GM23338 (cell line): ENCODE measurements around the gene TACC3.

Experiments
- EZH2 ChIP-seq: fragments of 200-600 bp; sonication (generic); IDR thresholded peaks from one replicate; pipeline ENCODE4 v1.8.0; 2017; ENCODE audit warnings: antibody characterized with exemption, mild to moderate bottlenecking, low read depth; ENCODE audit not compliant: unreplicated experiment
- EZH2phosphoT487 ChIP-seq: fragments of 200-600 bp; sonication (generic); IDR thresholded peaks from one replicate; pipeline ENCODE4 v1.8.1; 2018; ENCODE audit warnings: antibody characterized with exemption; ENCODE audit not compliant: unreplicated experiment
- JUNB ChIP-seq: IDR thresholded peaks from one replicate; pipeline ENCODE4 v1.6.1; 2016; ENCODE audit warnings: antibody characterized with exemption; ENCODE audit not compliant: unreplicated experiment
- POLR2AphosphoS5 ChIP-seq: IDR thresholded peaks from 2 replicates; pipeline ENCODE4 v1.6.1; 2016; ENCODE audit warnings: antibody characterized with exemption, low read depth
- TF ChIP-seq, protein P1 (sequence below): IDR thresholded peaks from one replicate; pipeline ENCODE4 v1.6.1; 2018; ENCODE audit warnings: antibody characterized with exemption; ENCODE audit not compliant: unreplicated experiment
- TF ChIP-seq, protein P2 (sequence below), 2 experiments: fragments of 200-600 bp in 1 of 2; sonication (generic) in 1 of 2; conservative IDR thresholded peaks; 2 replicates each; pipeline versions ENCODE4 v1.5.1 to v1.6.1; 2016 to 2017; ENCODE audit warnings: antibody characterized with exemption in 2 of 2, low read depth in 2 of 2, mild to moderate bottlenecking in 2 of 2, moderate library complexity in 1 of 2
- TF ChIP-seq, protein P3 (sequence below): fragments of 250-450 bp; sonication (Bioruptor Pico); IDR thresholded peaks from 2 replicates; pipeline ENCODE4 v1.5.0; 2020; ENCODE audit warnings: mild to moderate bottlenecking, moderate library complexity

DNA sequence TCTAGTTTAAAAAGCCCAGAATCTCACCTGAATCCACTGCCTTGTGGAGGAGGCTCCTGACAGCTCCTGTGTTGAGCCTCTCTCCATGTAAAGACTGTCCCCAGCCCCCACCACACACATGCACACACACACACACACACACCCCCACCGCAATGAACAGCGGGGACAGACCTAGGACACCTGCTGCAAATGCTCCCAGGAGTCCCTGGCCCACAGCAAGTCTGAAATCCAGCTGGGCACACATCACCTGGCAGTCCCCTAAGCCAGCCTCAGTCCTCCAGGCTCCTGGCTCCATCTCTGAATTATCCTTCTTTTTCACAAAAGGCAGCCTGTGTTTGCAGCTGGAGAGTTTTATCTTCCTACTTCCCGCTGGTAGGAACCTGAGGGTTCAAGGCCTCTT is 30.6 kb upstream of the TACC3 start:
- TF ChIP-seq, protein P1, sequence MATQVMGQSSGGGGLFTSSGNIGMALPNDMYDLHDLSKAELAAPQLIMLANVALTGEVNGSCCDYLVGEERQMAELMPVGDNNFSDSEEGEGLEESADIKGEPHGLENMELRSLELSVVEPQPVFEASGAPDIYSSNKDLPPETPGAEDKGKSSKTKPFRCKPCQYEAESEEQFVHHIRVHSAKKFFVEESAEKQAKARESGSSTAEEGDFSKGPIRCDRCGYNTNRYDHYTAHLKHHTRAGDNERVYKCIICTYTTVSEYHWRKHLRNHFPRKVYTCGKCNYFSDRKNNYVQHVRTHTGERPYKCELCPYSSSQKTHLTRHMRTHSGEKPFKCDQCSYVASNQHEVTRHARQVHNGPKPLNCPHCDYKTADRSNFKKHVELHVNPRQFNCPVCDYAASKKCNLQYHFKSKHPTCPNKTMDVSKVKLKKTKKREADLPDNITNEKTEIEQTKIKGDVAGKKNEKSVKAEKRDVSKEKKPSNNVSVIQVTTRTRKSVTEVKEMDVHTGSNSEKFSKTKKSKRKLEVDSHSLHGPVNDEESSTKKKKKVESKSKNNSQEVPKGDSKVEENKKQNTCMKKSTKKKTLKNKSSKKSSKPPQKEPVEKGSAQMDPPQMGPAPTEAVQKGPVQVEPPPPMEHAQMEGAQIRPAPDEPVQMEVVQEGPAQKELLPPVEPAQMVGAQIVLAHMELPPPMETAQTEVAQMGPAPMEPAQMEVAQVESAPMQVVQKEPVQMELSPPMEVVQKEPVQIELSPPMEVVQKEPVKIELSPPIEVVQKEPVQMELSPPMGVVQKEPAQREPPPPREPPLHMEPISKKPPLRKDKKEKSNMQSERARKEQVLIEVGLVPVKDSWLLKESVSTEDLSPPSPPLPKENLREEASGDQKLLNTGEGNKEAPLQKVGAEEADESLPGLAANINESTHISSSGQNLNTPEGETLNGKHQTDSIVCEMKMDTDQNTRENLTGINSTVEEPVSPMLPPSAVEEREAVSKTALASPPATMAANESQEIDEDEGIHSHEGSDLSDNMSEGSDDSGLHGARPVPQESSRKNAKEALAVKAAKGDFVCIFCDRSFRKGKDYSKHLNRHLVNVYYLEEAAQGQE: no peak
- TF ChIP-seq, protein P2, sequence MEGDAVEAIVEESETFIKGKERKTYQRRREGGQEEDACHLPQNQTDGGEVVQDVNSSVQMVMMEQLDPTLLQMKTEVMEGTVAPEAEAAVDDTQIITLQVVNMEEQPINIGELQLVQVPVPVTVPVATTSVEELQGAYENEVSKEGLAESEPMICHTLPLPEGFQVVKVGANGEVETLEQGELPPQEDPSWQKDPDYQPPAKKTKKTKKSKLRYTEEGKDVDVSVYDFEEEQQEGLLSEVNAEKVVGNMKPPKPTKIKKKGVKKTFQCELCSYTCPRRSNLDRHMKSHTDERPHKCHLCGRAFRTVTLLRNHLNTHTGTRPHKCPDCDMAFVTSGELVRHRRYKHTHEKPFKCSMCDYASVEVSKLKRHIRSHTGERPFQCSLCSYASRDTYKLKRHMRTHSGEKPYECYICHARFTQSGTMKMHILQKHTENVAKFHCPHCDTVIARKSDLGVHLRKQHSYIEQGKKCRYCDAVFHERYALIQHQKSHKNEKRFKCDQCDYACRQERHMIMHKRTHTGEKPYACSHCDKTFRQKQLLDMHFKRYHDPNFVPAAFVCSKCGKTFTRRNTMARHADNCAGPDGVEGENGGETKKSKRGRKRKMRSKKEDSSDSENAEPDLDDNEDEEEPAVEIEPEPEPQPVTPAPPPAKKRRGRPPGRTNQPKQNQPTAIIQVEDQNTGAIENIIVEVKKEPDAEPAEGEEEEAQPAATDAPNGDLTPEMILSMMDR (conservative IDR thresholded peaks at IDR 0.05; ENCODE audit: low read depth in 2 of 2): no peak
- TF ChIP-seq EZH2 (no peak), POLR2AphosphoS5 (no peak), EZH2phosphoT487 (no peak), JUNB (no peak)
- TF ChIP-seq, protein P3, sequence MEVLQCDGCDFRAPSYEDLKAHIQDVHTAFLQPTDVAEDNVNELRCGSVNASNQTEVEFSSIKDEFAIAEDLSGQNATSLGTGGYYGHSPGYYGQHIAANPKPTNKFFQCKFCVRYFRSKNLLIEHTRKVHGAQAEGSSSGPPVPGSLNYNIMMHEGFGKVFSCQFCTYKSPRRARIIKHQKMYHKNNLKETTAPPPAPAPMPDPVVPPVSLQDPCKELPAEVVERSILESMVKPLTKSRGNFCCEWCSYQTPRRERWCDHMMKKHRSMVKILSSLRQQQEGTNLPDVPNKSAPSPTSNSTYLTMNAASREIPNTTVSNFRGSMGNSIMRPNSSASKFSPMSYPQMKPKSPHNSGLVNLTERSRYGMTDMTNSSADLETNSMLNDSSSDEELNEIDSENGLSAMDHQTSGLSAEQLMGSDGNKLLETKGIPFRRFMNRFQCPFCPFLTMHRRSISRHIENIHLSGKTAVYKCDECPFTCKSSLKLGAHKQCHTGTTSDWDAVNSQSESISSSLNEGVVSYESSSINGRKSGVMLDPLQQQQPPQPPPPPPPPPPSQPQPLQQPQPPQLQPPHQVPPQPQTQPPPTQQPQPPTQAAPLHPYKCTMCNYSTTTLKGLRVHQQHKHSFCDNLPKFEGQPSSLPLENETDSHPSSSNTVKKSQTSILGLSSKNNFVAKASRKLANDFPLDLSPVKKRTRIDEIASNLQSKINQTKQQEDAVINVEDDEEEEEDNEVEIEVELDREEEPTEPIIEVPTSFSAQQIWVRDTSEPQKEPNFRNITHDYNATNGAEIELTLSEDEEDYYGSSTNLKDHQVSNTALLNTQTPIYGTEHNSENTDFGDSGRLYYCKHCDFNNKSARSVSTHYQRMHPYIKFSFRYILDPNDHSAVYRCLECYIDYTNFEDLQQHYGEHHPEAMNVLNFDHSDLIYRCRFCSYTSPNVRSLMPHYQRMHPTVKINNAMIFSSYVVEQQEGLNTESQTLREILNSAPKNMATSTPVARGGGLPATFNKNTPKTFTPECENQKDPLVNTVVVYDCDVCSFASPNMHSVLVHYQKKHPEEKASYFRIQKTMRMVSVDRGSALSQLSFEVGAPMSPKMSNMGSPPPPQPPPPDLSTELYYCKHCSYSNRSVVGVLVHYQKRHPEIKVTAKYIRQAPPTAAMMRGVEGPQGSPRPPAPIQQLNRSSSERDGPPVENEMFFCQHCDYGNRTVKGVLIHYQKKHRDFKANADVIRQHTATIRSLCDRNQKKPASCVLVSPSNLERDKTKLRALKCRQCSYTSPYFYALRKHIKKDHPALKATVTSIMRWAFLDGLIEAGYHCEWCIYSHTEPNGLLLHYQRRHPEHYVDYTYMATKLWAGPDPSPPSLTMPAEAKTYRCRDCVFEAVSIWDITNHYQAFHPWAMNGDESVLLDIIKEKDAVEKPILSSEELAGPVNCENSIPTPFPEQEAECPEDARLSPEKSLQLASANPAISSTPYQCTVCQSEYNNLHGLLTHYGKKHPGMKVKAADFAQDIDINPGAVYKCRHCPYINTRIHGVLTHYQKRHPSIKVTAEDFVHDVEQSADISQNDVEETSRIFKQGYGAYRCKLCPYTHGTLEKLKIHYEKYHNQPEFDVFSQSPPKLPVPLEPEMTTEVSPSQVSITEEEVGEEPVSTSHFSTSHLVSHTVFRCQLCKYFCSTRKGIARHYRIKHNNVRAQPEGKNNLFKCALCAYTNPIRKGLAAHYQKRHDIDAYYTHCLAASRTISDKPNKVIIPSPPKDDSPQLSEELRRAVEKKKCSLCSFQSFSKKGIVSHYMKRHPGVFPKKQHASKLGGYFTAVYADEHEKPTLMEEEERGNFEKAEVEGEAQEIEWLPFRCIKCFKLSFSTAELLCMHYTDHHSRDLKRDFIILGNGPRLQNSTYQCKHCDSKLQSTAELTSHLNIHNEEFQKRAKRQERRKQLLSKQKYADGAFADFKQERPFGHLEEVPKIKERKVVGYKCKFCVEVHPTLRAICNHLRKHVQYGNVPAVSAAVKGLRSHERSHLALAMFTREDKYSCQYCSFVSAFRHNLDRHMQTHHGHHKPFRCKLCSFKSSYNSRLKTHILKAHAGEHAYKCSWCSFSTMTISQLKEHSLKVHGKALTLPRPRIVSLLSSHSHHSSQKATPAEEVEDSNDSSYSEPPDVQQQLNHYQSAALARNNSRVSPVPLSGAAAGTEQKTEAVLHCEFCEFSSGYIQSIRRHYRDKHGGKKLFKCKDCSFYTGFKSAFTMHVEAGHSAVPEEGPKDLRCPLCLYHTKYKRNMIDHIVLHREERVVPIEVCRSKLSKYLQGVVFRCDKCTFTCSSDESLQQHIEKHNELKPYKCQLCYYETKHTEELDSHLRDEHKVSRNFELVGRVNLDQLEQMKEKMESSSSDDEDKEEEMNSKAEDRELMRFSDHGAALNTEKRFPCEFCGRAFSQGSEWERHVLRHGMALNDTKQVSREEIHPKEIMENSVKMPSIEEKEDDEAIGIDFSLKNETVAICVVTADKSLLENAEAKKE: no peak
